ENCODE results near the gene FXYD7. TPM values are rescaled to one million over a fixed set of nuclear protein-coding genes. Genes with fewer than 3 reads are reported as not detected.
A peak's percentile ranks its signal among the peaks of the same experiment; 100 is the strongest.

FXYD7 gene
- total and polyA plus RNA-seq, 9 of the 15 experiments (the other 6 are each of a cell fraction or from before 2014, with no cell fraction given): 0.10 to 0.80 (median 0.31) TPM; not detected in 3

DNA sequence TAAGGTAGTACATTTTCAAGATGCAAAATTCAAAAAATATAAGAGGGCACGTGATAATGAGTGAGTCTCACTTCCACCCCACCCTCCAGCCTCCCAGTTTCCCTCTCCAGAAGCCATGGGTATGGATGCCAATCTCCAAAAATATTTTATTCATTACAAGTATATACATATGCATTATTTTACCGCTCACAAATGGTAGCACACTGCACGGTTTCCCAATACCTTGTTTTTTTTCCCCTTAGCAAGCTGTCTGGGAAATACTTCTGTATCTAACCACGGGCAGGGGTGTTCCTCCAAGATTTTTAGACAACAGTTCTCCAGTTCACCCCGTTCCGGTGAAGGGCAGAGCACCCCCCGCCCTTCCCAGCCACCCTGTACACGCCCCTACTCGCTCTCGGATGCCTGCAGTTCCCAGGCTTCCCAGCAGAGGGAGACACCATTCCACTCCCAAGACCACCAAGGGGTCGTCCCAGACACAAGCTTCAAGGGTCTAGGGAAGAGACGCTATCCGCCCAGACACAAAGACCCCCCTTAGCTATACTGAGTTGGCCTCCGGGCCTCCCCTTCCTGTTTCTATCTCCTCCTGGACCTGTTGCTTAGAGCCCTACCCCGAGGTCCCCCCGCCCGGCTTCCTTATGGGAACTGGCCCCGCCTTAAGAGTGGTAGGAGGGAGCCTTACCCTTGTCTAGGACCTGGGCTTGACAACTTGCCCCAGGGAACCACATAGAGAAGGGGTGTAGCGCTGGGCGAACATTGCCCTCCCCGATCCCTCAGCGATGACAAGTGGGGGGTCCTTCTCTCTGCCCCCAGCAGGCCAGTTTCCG, 28.5 kb upstream of the FXYD7 start:
- Histone ChIP-seq H3K79me2 (ENCODE audit: control insufficient read depth, insufficient read depth, low read length) (no peaks in the 10 kb centered on the region), H2AFZ (ENCODE audit: low read depth, low read length) (peak overlapping the region; percentile 90), H3K4me3 (peak overlapping the region; percentile 15; the same call in 1 of the 2 replicates), H3K4me2 (ENCODE audit: insufficient read depth, low read length) (peak overlapping the region; percentile 70), H3K9me1 (ENCODE audit: control insufficient read depth, insufficient read depth, low read length) (no peaks in the 10 kb centered on the region), H3K36me3 (ENCODE audit: control insufficient read depth, insufficient read depth, low read length) (no peaks in the 10 kb centered on the region), H3K27ac (ENCODE audit: extremely low read depth, low read depth, low read length) (no peak overlapping the region), H3K4me1 (replicated peaks in 1 of 2; ENCODE audit: control insufficient read depth in 2 of 2, insufficient read depth in 2 of 2, low read length in 2 of 2) (peaks cover 12 to 58% of the 10 kb centered on the region in 2 experiments; a peak in 4 of 5 replicates), H3K9me3 (replicated peaks; ENCODE audit: control insufficient read depth, insufficient read depth, low read depth, low read length) (no peaks in the 10 kb centered on the region), H3K27me3 (ENCODE audit: control insufficient read depth in 2 of 2, insufficient read depth in 2 of 2, low read length in 2 of 2) (peaks cover 0 to 21% of the 10 kb centered on the region in 2 experiments; a peak in 4 of 5 replicates), H4K20me1 (replicated peaks; ENCODE audit: control insufficient read depth, insufficient read depth, low read length) (no peaks in the 10 kb centered on the region), H3K9ac (ENCODE audit: insufficient read depth in 1 of 2, low read depth in 2 of 2, low read length in 2 of 2) (no peak overlapping the region; a peak in 2 of 4 replicates)
- ChIA-PET CTCF (ENCODE audit: low intra/inter-chr PET ratio) (interaction anchor here (2.0 kb wide), 1 partner anchor 21 kb away, joined by 8 read pairs; the partner anchor contains the start of gene LGI4), POLR2A (interaction anchor here (0.6 to 0.7 kb wide), 2 partner anchors 136 to 540 kb away, joined by 3 to 4 read pairs; no protein-coding TSS in a partner anchor)
- in situ Hi-C loops (cut with MboI): no loop called here
- DNase-seq (ENCODE audit: extremely low read depth in 1 of 4, low spot score in 3 of 4) (peak; percentile 81 to 85 (median 83)), ATAC-seq (peak; percentile 89), FAIRE-seq (peak; percentile 94)
- 14% methylated on average over 22 of the region's 23 CpGs for WGBS (ENCODE audit: insufficient coverage, low coverage, missing lambda C conversion rate)
- intact Hi-C loops (cut with micrococcal nuclease): no loop called here
- BruUV-seq (replicated peaks): no TSS peak
- TF ChIP-seq KLF13 (tag; IDR thresholded peaks at IDR 0.05; ENCODE audit: borderline replicate concordance, low read depth): 0 out of 2 replicates have a peak, but pooled peaks have one; percentile 41
- no peak for TF ChIP-seq HMG20A (CRISPR knock-in tag; conservative IDR thresholded peaks at IDR 0.05)
- peak; percentile 62; the same call in 1 of the 2 replicates for TF ChIP-seq SMC3 (conservative IDR thresholded peaks at IDR 0.05; ENCODE audit: insufficient read depth, low read depth, low read length)
- TF ChIP-seq MTA1 (IDR thresholded peaks at IDR 0.05; ENCODE audit: borderline replicate concordance): peak; percentile 68; the same call in 1 of the 2 replicates
- no peak for TF ChIP-seq ZNF398 (CRISPR knock-in tag; IDR thresholded peaks at IDR 0.05)
- TF ChIP-seq, protein P1, sequence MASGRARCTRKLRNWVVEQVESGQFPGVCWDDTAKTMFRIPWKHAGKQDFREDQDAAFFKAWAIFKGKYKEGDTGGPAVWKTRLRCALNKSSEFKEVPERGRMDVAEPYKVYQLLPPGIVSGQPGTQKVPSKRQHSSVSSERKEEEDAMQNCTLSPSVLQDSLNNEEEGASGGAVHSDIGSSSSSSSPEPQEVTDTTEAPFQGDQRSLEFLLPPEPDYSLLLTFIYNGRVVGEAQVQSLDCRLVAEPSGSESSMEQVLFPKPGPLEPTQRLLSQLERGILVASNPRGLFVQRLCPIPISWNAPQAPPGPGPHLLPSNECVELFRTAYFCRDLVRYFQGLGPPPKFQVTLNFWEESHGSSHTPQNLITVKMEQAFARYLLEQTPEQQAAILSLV (tag; IDR thresholded peaks at IDR 0.05): no peak
- TF ChIP-seq KAT2B (IDR thresholded peaks at IDR 0.05; ENCODE audit: low read depth, low read length): no peak
- TF ChIP-seq NFRKB (IDR thresholded peaks at IDR 0.05; ENCODE audit: low read depth): no peak
- TF ChIP-seq CCNT2 (IDR thresholded peaks at IDR 0.05; ENCODE audit: borderline replicate concordance, extremely low read depth, insufficient read length, low read depth, low read length): no peak
- TF ChIP-seq, protein P2, sequence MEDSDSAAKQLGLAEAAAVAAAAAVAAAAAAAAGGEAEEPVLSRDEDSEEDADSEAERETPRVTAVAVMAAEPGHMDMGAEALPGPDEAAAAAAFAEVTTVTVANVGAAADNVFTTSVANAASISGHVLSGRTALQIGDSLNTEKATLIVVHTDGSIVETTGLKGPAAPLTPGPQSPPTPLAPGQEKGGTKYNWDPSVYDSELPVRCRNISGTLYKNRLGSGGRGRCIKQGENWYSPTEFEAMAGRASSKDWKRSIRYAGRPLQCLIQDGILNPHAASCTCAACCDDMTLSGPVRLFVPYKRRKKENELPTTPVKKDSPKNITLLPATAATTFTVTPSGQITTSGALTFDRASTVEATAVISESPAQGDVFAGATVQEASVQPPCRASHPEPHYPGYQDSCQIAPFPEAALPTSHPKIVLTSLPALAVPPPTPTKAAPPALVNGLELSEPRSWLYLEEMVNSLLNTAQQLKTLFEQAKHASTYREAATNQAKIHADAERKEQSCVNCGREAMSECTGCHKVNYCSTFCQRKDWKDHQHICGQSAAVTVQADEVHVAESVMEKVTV (CRISPR knock-in tag; IDR thresholded peaks at IDR 0.05): 0 out of 2 replicates have a peak, but pooled peaks have one; percentile 32
- TF ChIP-seq PPARD (CRISPR knock-in tag; IDR thresholded peaks at IDR 0.05): no peak
- no peak for TF ChIP-seq FOXK2 (conservative IDR thresholded peaks at IDR 0.05 in 1 of 2, IDR thresholded peaks at IDR 0.05 in 1 of 2; ENCODE audit: low read depth in 2 of 2)
- TF ChIP-seq, protein P3, sequence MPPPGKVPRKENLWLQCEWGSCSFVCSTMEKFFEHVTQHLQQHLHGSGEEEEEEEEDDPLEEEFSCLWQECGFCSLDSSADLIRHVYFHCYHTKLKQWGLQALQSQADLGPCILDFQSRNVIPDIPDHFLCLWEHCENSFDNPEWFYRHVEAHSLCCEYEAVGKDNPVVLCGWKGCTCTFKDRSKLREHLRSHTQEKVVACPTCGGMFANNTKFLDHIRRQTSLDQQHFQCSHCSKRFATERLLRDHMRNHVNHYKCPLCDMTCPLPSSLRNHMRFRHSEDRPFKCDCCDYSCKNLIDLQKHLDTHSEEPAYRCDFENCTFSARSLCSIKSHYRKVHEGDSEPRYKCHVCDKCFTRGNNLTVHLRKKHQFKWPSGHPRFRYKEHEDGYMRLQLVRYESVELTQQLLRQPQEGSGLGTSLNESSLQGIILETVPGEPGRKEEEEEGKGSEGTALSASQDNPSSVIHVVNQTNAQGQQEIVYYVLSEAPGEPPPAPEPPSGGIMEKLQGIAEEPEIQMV (tag; conservative IDR thresholded peaks at IDR 0.05; ENCODE audit: low read depth): no peak
